ENCODE data around the gene AVPR2.

The AVPR2 gene

GRCh38 chrX:153861733-153862310 is 42.7 kb upstream of the AVPR2 start:
- H2BK5ac ChIP-seq (ENCODE audit: low read depth, low read length, poor library complexity), result no peak overlapping the region
- no peak overlapping the region for H2BK12ac ChIP-seq (ENCODE audit: low read length)
- DNase-seq, result no peak
- no peaks in the 10 kb centered on the region for H3K79me1 ChIP-seq (ENCODE audit: low read length)
- H3K79me2 ChIP-seq (ENCODE audit: control insufficient read depth, insufficient read depth, low read length, poor library complexity), result no peaks in the 10 kb centered on the region
- no peak overlapping the region for H2BK120ac ChIP-seq (ENCODE audit: insufficient read depth, low read length, poor library complexity)
- H3K36me3 ChIP-seq (ENCODE audit: control insufficient read depth in 1 of 2, insufficient read depth in 2 of 2, low read length in 2 of 2), result peaks cover 13% of the 10 kb centered on the region in 2 experiments
- H3K27me3 ChIP-seq (ENCODE audit: insufficient read depth, low read length), result no peaks in the 10 kb centered on the region
- no peak overlapping the region for H3K9ac ChIP-seq (ENCODE audit: low read length)
- H4K8ac ChIP-seq (ENCODE audit: low read depth, low read length), result no peak overlapping the region
- H2AFZ ChIP-seq (ENCODE audit: insufficient read depth, low read length, poor library complexity), result no peak overlapping the region
- no CpG with 5 or more reads among the region's 21 CpGs for WGBS (ENCODE audit: extremely low coverage, insufficient coverage, insufficient read length)
- H3K9me3 ChIP-seq (ENCODE audit: insufficient read depth, low read depth, low read length), result peaks cover 2% of the 10 kb centered on the region
- H3K23ac ChIP-seq (ENCODE audit: low read length), result no peak overlapping the region
- H3K4ac ChIP-seq (ENCODE audit: low read depth, low read length), result no peak overlapping the region
- H3K27ac ChIP-seq (ENCODE audit: low read depth, low read length), result no peak overlapping the region
- H3K14ac ChIP-seq (ENCODE audit: low read length), result no peak overlapping the region
- no peak overlapping the region for H4K91ac ChIP-seq (ENCODE audit: low read depth, low read length)
- no peak overlapping the region for H2AK5ac ChIP-seq (ENCODE audit: low read length)
- no peak overlapping the region for H4K12ac ChIP-seq (ENCODE audit: low read depth, low read length)
- H3K4me2 ChIP-seq (ENCODE audit: low read length), result no peak overlapping the region
- peaks cover 0 to 4% of the 10 kb centered on the region in 2 experiments for H3K4me1 ChIP-seq (ENCODE audit: control insufficient read depth in 1 of 2, insufficient read depth in 2 of 2, low read length in 2 of 2)
- H3K18ac ChIP-seq (ENCODE audit: low read length), result no peak overlapping the region
- H3K4me3 ChIP-seq (ENCODE audit: low read depth, low read length), result no peak overlapping the region

GRCh38 chrX:153862369-153863250 is 41.9 kb upstream of the AVPR2 start:
- no peaks in the 10 kb centered on the region for H3K79me2 ChIP-seq (ENCODE audit: control insufficient read depth, insufficient read depth, low read length, poor library complexity)
- no peaks in the 10 kb centered on the region for H3K79me1 ChIP-seq (ENCODE audit: low read length)
- no peak for DNase-seq
- no CpG with 5 or more reads among the region's 22 CpGs for WGBS (ENCODE audit: extremely low coverage, insufficient coverage, insufficient read length)
- H4K91ac ChIP-seq (ENCODE audit: low read depth, low read length), result no peak overlapping the region
- H3K14ac ChIP-seq (ENCODE audit: low read length), result no peak overlapping the region
- H3K4me3 ChIP-seq (ENCODE audit: low read depth, low read length), result no peak overlapping the region
- H4K8ac ChIP-seq (ENCODE audit: low read depth, low read length), result no peak overlapping the region
- H2BK120ac ChIP-seq (ENCODE audit: insufficient read depth, low read length, poor library complexity), result no peak overlapping the region
- H3K27me3 ChIP-seq (ENCODE audit: insufficient read depth, low read length), result no peaks in the 10 kb centered on the region
- peaks cover 0 to 4% of the 10 kb centered on the region in 2 experiments for H3K4me1 ChIP-seq (ENCODE audit: control insufficient read depth in 1 of 2, insufficient read depth in 2 of 2, low read length in 2 of 2)
- H3K18ac ChIP-seq (ENCODE audit: low read length), result no peak overlapping the region
- no peak overlapping the region for H2AK5ac ChIP-seq (ENCODE audit: low read length)
- H3K9ac ChIP-seq (ENCODE audit: low read length), result no peak overlapping the region
- H2BK12ac ChIP-seq (ENCODE audit: low read length), result no peak overlapping the region
- H3K23ac ChIP-seq (ENCODE audit: low read length), result no peak overlapping the region
- peaks cover 16 to 19% of the 10 kb centered on the region in 2 experiments for H3K36me3 ChIP-seq (ENCODE audit: control insufficient read depth in 1 of 2, insufficient read depth in 2 of 2, low read length in 2 of 2)
- no peak overlapping the region for H2AFZ ChIP-seq (ENCODE audit: insufficient read depth, low read length, poor library complexity)
- H3K27ac ChIP-seq (ENCODE audit: low read depth, low read length), result no peak overlapping the region
- H2BK5ac ChIP-seq (ENCODE audit: low read depth, low read length, poor library complexity), result no peak overlapping the region
- H4K12ac ChIP-seq (ENCODE audit: low read depth, low read length), result no peak overlapping the region
- H3K4ac ChIP-seq (ENCODE audit: low read depth, low read length), result no peak overlapping the region
- H3K4me2 ChIP-seq (ENCODE audit: low read length), result no peak overlapping the region
- peaks cover 2% of the 10 kb centered on the region for H3K9me3 ChIP-seq (ENCODE audit: insufficient read depth, low read depth, low read length)

GRCh38 chrX:153863251-153863991 is 41.1 kb upstream of the AVPR2 start:
- WGBS (ENCODE audit: extremely low coverage, insufficient coverage, insufficient read length), result no CpG with 5 or more reads among the region's 28 CpGs
- H3K9ac ChIP-seq (ENCODE audit: low read length), result no peak overlapping the region

GRCh38 chrX:153864101-153864500 is 40.4 kb upstream of the AVPR2 start:
- Histone ChIP-seq H2AFZ (ENCODE audit: insufficient read depth, low read length, poor library complexity) (no peak overlapping the region), H3K4ac (ENCODE audit: low read depth, low read length) (no peak overlapping the region), H3K14ac (ENCODE audit: low read length) (no peak overlapping the region), H3K4me2 (ENCODE audit: low read length) (no peak overlapping the region), H3K27ac (ENCODE audit: low read depth, low read length) (no peak overlapping the region), H3K4me1 (ENCODE audit: control insufficient read depth in 1 of 2, insufficient read depth in 2 of 2, low read length in 2 of 2) (peaks cover 0 to 4% of the 10 kb centered on the region in 2 experiments), H3K27me3 (ENCODE audit: insufficient read depth, low read length) (no peaks in the 10 kb centered on the region), H4K12ac (ENCODE audit: low read depth, low read length) (no peak overlapping the region), H4K8ac (ENCODE audit: low read depth, low read length) (no peak overlapping the region), H2AK5ac (ENCODE audit: low read length) (no peak overlapping the region), H3K9me3 (ENCODE audit: insufficient read depth, low read depth, low read length) (peaks cover 2% of the 10 kb centered on the region), H2BK12ac (ENCODE audit: low read length) (no peak overlapping the region), H3K18ac (ENCODE audit: low read length) (no peak overlapping the region), H3K9ac (ENCODE audit: low read length) (no peak overlapping the region), H3K36me3 (ENCODE audit: control insufficient read depth in 1 of 2, insufficient read depth in 2 of 2, low read length in 2 of 2) (peaks cover 29% of the 10 kb centered on the region in 2 experiments), H3K23ac (ENCODE audit: low read length) (no peak overlapping the region), H4K91ac (ENCODE audit: low read depth, low read length) (no peak overlapping the region), H2BK5ac (ENCODE audit: low read depth, low read length, poor library complexity) (no peak overlapping the region), H3K79me2 (ENCODE audit: control insufficient read depth, insufficient read depth, low read length, poor library complexity) (no peaks in the 10 kb centered on the region), H2BK120ac (ENCODE audit: insufficient read depth, low read length, poor library complexity) (no peak overlapping the region), H3K4me3 (ENCODE audit: low read depth, low read length) (no peak overlapping the region), H3K79me1 (ENCODE audit: low read length) (no peaks in the 10 kb centered on the region)
- no CpG with 5 or more reads among the region's 10 CpGs for WGBS (ENCODE audit: extremely low coverage, insufficient coverage, insufficient read length)
- no peak for DNase-seq

More at GRCh38 chrX:153863251-153863991, 41.1 kb upstream of the AVPR2 start:
- Histone ChIP-seq H4K12ac (ENCODE audit: low read depth, low read length) (no peak overlapping the region), H2AFZ (ENCODE audit: insufficient read depth, low read length, poor library complexity) (no peak overlapping the region), H3K4me3 (ENCODE audit: low read depth, low read length) (no peak overlapping the region), H3K4me1 (ENCODE audit: control insufficient read depth in 1 of 2, insufficient read depth in 2 of 2, low read length in 2 of 2) (peaks cover 0 to 4% of the 10 kb centered on the region in 2 experiments), H3K4me2 (ENCODE audit: low read length) (no peak overlapping the region), H3K79me1 (ENCODE audit: low read length) (no peaks in the 10 kb centered on the region), H2BK5ac (ENCODE audit: low read depth, low read length, poor library complexity) (no peak overlapping the region), H2BK120ac (ENCODE audit: insufficient read depth, low read length, poor library complexity) (no peak overlapping the region), H4K91ac (ENCODE audit: low read depth, low read length) (no peak overlapping the region), H4K8ac (ENCODE audit: low read depth, low read length) (no peak overlapping the region), H3K36me3 (ENCODE audit: control insufficient read depth in 1 of 2, insufficient read depth in 2 of 2, low read length in 2 of 2) (peaks cover 24 to 26% of the 10 kb centered on the region in 2 experiments), H3K79me2 (ENCODE audit: control insufficient read depth, insufficient read depth, low read length, poor library complexity) (no peaks in the 10 kb centered on the region), H3K27me3 (ENCODE audit: insufficient read depth, low read length) (no peaks in the 10 kb centered on the region), H3K9me3 (ENCODE audit: insufficient read depth, low read depth, low read length) (peaks cover 2% of the 10 kb centered on the region), H3K14ac (ENCODE audit: low read length) (no peak overlapping the region), H2AK5ac (ENCODE audit: low read length) (no peak overlapping the region), H3K18ac (ENCODE audit: low read length) (no peak overlapping the region), H3K4ac (ENCODE audit: low read depth, low read length) (no peak overlapping the region), H3K23ac (ENCODE audit: low read length) (no peak overlapping the region), H2BK12ac (ENCODE audit: low read length) (no peak overlapping the region), H3K27ac (ENCODE audit: low read depth, low read length) (no peak overlapping the region)
- DNase-seq, result no peak

All from trophoblast cell (in vitro differentiated cells and primary cell).